GM12891 (cell line): ENCODE results near the gene BARHL2.

Experiments
- PAX5 ChIP-seq: IDR thresholded peaks from 2 replicates; pipeline ENCODE4 v1.6.1; 2011; ENCODE audit warnings: low read length, moderate library complexity, mild to moderate bottlenecking; ENCODE audit not compliant: insufficient read depth, severe bottlenecking
- POLR2A ChIP-seq: IDR thresholded peaks from 2 replicates; pipeline ENCODE4 v1.6.1; 2011; ENCODE audit warnings: low read depth, low read length, control low read depth
- POLR2AphosphoS5 ChIP-seq: IDR thresholded peaks from 2 replicates; pipeline ENCODE4 v1.6.1; 2011; ENCODE audit warnings: low read depth, low read length, control low read depth
- POU2F2 ChIP-seq: IDR thresholded peaks from 2 replicates; pipeline ENCODE4 v1.6.1; 2011; ENCODE audit warnings: low read depth, mild to moderate bottlenecking, control low read depth, low read length, moderate library complexity
- SPI1 ChIP-seq: IDR thresholded peaks from 2 replicates; pipeline ENCODE4 v1.6.1; 2011; ENCODE audit warnings: low read depth, low read length, control low read depth
- TAF1 ChIP-seq: IDR thresholded peaks from 2 replicates; pipeline ENCODE4 v1.6.1; 2011; ENCODE audit warnings: low read depth, low read length, control low read depth

- TF ChIP-seq POLR2A (no peak), POLR2AphosphoS5 (no peak), TAF1 (no peak), POU2F2 (no peak), PAX5 (no peak), SPI1 (no peak)
Observed at GRCh38 chr1:90708826-90709225, 8.3 kb downstream of the BARHL2 start.
